Fibroblast of lung (primary cell): Measurements from ENCODE around the gene NOS3. TPM values are rescaled to one million over a fixed set of nuclear protein-coding genes. Genes with fewer than 3 reads are reported as not detected.

ENCODE experiments used
- DNase-seq, 2 donors: peaks; one replicate each; pipeline versions ENCODE4 v3.0.0 to v3.0.0-alpha.2; 2010; ENCODE audit warnings: low read depth in 2 of 2
- H2AFZ ChIP-seq: 2 replicates; pipeline ENCODE4 v1.5.1; 2012; ENCODE audit warnings: low read length, control low read depth, inconsistent platforms
- H3K27ac ChIP-seq: 2 replicates; pipeline ENCODE4 v1.5.1; 2011; ENCODE audit warnings: low read length, control low read depth; ENCODE audit not compliant: insufficient read depth
- H3K27me3 ChIP-seq: 2 replicates; pipeline ENCODE4 v1.5.1; 2011; ENCODE audit warnings: mild to moderate bottlenecking, low read length; ENCODE audit not compliant: control insufficient read depth, insufficient read depth
- H3K36me3 ChIP-seq: 2 replicates; pipeline ENCODE4 v1.5.1; 2011; ENCODE audit warnings: low read length; ENCODE audit not compliant: control insufficient read depth, insufficient read depth
- H3K4me1 ChIP-seq: 2 replicates; pipeline ENCODE4 v1.5.1; 2011; ENCODE audit warnings: low read length; ENCODE audit not compliant: control insufficient read depth, insufficient read depth; ENCODE audit errors: extremely low read depth
- H3K4me2 ChIP-seq: 2 replicates; pipeline ENCODE4 v1.5.1; 2011; ENCODE audit warnings: low read length, control low read depth; ENCODE audit not compliant: insufficient read depth; ENCODE audit errors: extremely low read depth
- H3K4me3 ChIP-seq, 4 experiments: fragments of 200-600 bp in 1 of 4; sonication (generic) in 1 of 4; replicated peaks in 1 of 4; 2 replicates each; pipeline ENCODE4 v1.5.1; 2011 to 2016; ENCODE audit warnings: low read length in 4 of 4, low read depth in 3 of 4, mild to moderate bottlenecking in 3 of 4, control low read depth in 2 of 4, inconsistent platforms in 1 of 4, mixed read lengths in 1 of 4; ENCODE audit not compliant: insufficient read depth in 1 of 4; ENCODE audit errors: control extremely low read depth in 1 of 4
- H3K79me2 ChIP-seq: 2 replicates; pipeline ENCODE4 v1.5.1; 2012; ENCODE audit warnings: mild to moderate bottlenecking, low read length, inconsistent platforms; ENCODE audit not compliant: control insufficient read depth, insufficient read depth
- H3K9ac ChIP-seq: 2 replicates; pipeline ENCODE4 v1.5.1; 2011; ENCODE audit warnings: mild to moderate bottlenecking, low read length, control low read depth; ENCODE audit not compliant: insufficient read depth
- H3K9me3 ChIP-seq: 2 replicates; pipeline ENCODE4 v1.5.1; 2012; ENCODE audit warnings: low read depth, low read length; ENCODE audit not compliant: control insufficient read depth, insufficient read depth
- H4K20me1 ChIP-seq: 2 replicates; pipeline ENCODE4 v1.5.1; 2011; ENCODE audit warnings: low read length; ENCODE audit not compliant: control insufficient read depth, insufficient read depth; ENCODE audit errors: extremely low read depth
- EZH2 ChIP-seq: IDR thresholded peaks from 2 replicates; pipeline ENCODE4 v1.5.1; 2012; ENCODE audit warnings: low read length, control low read depth, mild to moderate bottlenecking; ENCODE audit errors: missing control alignments
- polyA plus RNA-seq, 2 donors: library from polyadenylated mRNA; depleted of rRNA in 1 of 2; stranded (reverse) in 1 of 2; unstranded in 1 of 2; fragments of >200 nt; gene quantifications; 2 replicates each; pipeline ENCODE4 v1.2.1, GENCODE V29; 2011 to 2012; ENCODE audit warnings: missing spikeins in 1 of 2
- total RNA-seq: library from RNA; depleted of rRNA; stranded (reverse); fragments of >200 nt; gene quantifications from 2 replicates; pipeline ENCODE4 v1.2.1, GENCODE V29; 2014
- TF ChIP-seq, protein P1 (sequence below), 2 donors: IDR thresholded peaks in 1 of 2; conservative IDR thresholded peaks in 1 of 2; 1 replicate in 1 of 2; 2 replicates in 1 of 2; pipeline ENCODE4 v1.5.1; 2011 to 2012; ENCODE audit warnings: low read length in 2 of 2, control low read depth in 1 of 2, inconsistent platforms in 1 of 2, low read depth in 1 of 2, mild to moderate bottlenecking in 1 of 2

Gene NOS3
- total and polyA plus RNA-seq, 2 donors (not counting 1 experiment from before 2014, with no cell fraction given): 0.12 to 0.50 TPM

DNA sequence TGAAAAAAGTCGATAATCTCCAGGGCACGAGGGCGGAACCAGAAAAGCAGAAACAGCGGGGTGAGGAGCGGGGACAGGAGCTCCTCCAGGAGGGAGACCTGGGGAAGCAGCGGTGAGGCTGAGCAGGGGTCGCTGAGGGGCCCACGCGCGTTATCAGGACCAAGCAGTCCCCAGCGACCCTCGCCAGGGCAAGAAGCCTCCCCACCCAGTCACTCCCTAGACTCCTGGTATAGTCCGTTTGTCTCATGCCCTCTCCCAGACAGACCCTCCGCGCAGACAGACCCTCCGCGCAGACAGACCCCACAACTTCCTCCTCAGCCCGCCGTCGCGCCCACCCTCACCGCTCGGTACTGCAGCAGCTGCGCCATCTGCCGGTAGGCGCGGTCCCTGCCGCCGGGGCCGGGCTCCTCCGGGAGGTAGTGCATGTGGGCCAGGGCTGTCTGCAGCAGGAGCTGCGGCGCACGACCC lies 27.2 kb downstream of the NOS3 start:
- peak; percentile 31 to 32 for DNase-seq
- Histone ChIP-seq H3K9ac (peak overlapping the region; percentile 37), H2AFZ (no peak overlapping the region), H3K27me3 (peaks cover 36% of the 10 kb centered on the region), H3K4me2 (peak overlapping the region; percentile 40), H4K20me1 (no peaks in the 10 kb centered on the region), H3K9me3 (no peaks in the 10 kb centered on the region), H3K79me2 (no peaks in the 10 kb centered on the region), H3K36me3 (no peaks in the 10 kb centered on the region), H3K4me3 (no peak overlapping the region), H3K4me1 (peaks cover 4% of the 10 kb centered on the region), H3K27ac (no peak overlapping the region)
- no peak for TF ChIP-seq EZH2
- TF ChIP-seq, protein P1, sequence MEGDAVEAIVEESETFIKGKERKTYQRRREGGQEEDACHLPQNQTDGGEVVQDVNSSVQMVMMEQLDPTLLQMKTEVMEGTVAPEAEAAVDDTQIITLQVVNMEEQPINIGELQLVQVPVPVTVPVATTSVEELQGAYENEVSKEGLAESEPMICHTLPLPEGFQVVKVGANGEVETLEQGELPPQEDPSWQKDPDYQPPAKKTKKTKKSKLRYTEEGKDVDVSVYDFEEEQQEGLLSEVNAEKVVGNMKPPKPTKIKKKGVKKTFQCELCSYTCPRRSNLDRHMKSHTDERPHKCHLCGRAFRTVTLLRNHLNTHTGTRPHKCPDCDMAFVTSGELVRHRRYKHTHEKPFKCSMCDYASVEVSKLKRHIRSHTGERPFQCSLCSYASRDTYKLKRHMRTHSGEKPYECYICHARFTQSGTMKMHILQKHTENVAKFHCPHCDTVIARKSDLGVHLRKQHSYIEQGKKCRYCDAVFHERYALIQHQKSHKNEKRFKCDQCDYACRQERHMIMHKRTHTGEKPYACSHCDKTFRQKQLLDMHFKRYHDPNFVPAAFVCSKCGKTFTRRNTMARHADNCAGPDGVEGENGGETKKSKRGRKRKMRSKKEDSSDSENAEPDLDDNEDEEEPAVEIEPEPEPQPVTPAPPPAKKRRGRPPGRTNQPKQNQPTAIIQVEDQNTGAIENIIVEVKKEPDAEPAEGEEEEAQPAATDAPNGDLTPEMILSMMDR (conservative IDR thresholded peaks at IDR 0.05 in 1 of 2, IDR thresholded peaks at IDR 0.05 in 1 of 2; ENCODE audit: low read depth in 1 of 2, low read length in 2 of 2): peak; percentile 74 to 81

DNA sequence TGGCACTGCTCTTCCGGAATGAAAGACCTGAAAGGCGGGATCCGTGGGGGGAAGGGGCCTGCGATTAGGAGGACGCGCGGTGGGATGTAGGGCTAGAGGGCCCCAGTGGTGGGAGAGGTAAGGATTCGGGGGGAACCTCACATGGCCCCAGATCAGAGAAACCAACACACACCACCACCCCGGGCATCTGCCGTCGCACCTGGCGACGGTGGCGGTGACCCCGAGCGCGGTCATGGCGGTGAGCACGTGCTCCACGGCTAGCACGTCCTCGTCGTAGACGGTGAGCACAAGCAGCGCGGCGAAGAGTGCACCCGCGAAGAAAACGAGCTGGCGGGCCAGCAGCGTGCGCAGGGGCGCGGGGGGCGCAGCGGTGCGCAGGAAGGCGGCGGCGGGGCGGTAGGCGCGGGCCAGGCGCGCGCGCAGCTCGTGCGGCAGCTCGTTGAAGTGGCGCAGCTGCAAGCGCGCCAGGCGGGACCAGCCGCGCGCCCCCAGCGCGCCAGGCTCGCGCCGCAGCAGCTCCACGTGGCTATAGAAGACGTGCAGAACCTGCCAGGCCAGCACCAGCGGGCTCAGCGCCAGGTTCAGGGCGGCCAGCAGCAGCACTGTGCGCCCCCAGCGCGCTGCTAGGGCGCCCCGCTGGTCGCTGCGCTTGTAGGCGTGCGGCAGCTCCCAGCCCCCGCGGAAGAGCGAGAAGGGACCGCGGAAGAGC lies 27.8 kb downstream of the NOS3 start:
- Histone ChIP-seq H3K4me1 (peaks cover 4% of the 10 kb centered on the region), H3K9me3 (no peaks in the 10 kb centered on the region), H3K27ac (no peak overlapping the region), H3K9ac (peak overlapping the region; percentile 37), H2AFZ (no peak overlapping the region), H3K79me2 (no peaks in the 10 kb centered on the region), H4K20me1 (no peaks in the 10 kb centered on the region), H3K4me2 (peak overlapping the region; percentile 40), H3K36me3 (no peaks in the 10 kb centered on the region), H3K4me3 (peak overlapping the region in 1 of 4 experiments; percentile 14), H3K27me3 (peaks cover 36% of the 10 kb centered on the region)
- DNase-seq: peak in 1 of 2 donors; percentile 38
- peak; percentile 88 for TF ChIP-seq EZH2
- TF ChIP-seq, protein P1 (conservative IDR thresholded peaks at IDR 0.05 in 1 of 2, IDR thresholded peaks at IDR 0.05 in 1 of 2; ENCODE audit: low read depth in 1 of 2, low read length in 2 of 2): no peak

DNA sequence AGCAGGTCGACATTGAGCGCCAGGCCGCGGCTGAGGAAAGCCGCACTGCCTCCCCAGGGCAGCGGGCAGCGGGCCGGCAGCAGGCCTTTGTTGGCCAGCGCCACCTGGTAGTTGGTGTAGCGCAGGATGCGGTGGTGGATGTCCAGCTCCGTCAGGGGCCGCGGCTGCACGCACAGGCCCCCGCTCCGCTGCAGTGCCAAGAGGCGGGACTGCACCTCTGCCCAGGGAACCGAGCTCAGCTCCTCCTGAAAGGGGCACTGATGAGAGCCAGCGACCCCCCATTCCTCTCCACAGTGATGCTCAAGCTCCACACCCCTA lies 28.3 kb downstream of the NOS3 start:
- H3K36me3 ChIP-seq: no peaks in the 10 kb centered on the region
- H3K4me1 ChIP-seq: peaks cover 4% of the 10 kb centered on the region
- no peak overlapping the region for H3K4me3 ChIP-seq
- H2AFZ ChIP-seq: no peak overlapping the region
- no peaks in the 10 kb centered on the region for H3K9me3 ChIP-seq
- H3K27ac ChIP-seq: no peak overlapping the region
- peak; percentile 29 for TF ChIP-seq EZH2
- TF ChIP-seq, protein P1 (conservative IDR thresholded peaks at IDR 0.05 in 1 of 2, IDR thresholded peaks at IDR 0.05 in 1 of 2; ENCODE audit: low read depth in 1 of 2, low read length in 2 of 2): no peak
- no peak overlapping the region for H3K4me2 ChIP-seq
- no peak for DNase-seq
- no peaks in the 10 kb centered on the region for H3K79me2 ChIP-seq
- no peaks in the 10 kb centered on the region for H4K20me1 ChIP-seq
- H3K27me3 ChIP-seq: peaks cover 36% of the 10 kb centered on the region
- H3K9ac ChIP-seq: no peak overlapping the region
